ENCODE results near the gene ACSM2A. TPM values are rescaled to one million over a fixed set of nuclear protein-coding genes. Genes with fewer than 3 reads are reported as not detected.

Gene ACSM2A
- total RNA-seq, 1 experiment from 2014 or later, result not detected

- POLR2A ChIA-PET, result no interaction called here
- no peak for ATAC-seq
- TF ChIP-seq ZNF121 (CRISPR knock-in tag; IDR thresholded peaks at IDR 0.05) (peak; percentile 48; the same call in 1 of the 2 replicates), ARID4B (CRISPR knock-in tag; IDR thresholded peaks at IDR 0.05; ENCODE audit: borderline replicate concordance) (no peak), KAT7 (CRISPR knock-in tag; IDR thresholded peaks at IDR 0.05; ENCODE audit: borderline replicate concordance) (no peak)
These were observed 41.1 kb upstream of the ACSM2A start for GRCh38 chr16:20410121-20410723.

GRCh38 chr16:20411055-20411454, 40.3 kb upstream of the ACSM2A start:
- H3K36me3 Mint-ChIP-seq, result no peaks in the 10 kb centered on the region
- peaks cover 5% of the 10 kb centered on the region; the same call in 1 of the 2 replicates for H3K4me1 Mint-ChIP-seq
- H3K27ac Mint-ChIP-seq, result no peak overlapping the region
- ChIA-PET POLR2A (no interaction called here), CTCF (no interaction called here)
- no peak for ATAC-seq
- no peak for TF ChIP-seq PRRX2 (CRISPR knock-in tag; IDR thresholded peaks at IDR 0.05)
- no peak for TF ChIP-seq CTCF (IDR thresholded peaks at IDR 0.05)
- TF ChIP-seq AR (CRISPR knock-in tag; IDR thresholded peaks at IDR 0.05), result no peak
- no peak for TF ChIP-seq ZNF532 (CRISPR knock-in tag; IDR thresholded peaks at IDR 0.05; ENCODE audit: borderline replicate concordance)
- no peak for TF ChIP-seq ZNF671 (CRISPR knock-in tag; IDR thresholded peaks at IDR 0.05)
- TF ChIP-seq GRHL2 (CRISPR knock-in tag; IDR thresholded peaks at IDR 0.05; ENCODE audit: insufficient replicate concordance, severe bottlenecking), result no peak
- no peak for TF ChIP-seq ZMAT4 (CRISPR knock-in tag; IDR thresholded peaks at IDR 0.05)
- TF ChIP-seq TEAD1 (CRISPR knock-in tag; IDR thresholded peaks at IDR 0.05), result no peak
- no peak for TF ChIP-seq USF1 (CRISPR knock-in tag; IDR thresholded peaks at IDR 0.05)
- no peak for TF ChIP-seq IRF1 (CRISPR knock-in tag; IDR thresholded peaks at IDR 0.05)
- TF ChIP-seq ETV6 (CRISPR knock-in tag; IDR thresholded peaks at IDR 0.05), result no peak
- no peak for TF ChIP-seq SOX15 (CRISPR knock-in tag; IDR thresholded peaks at IDR 0.05)
- no peak for TF ChIP-seq NR2C2 (CRISPR knock-in tag; IDR thresholded peaks at IDR 0.05)
- no peak for TF ChIP-seq CDX4 (CRISPR knock-in tag; IDR thresholded peaks at IDR 0.05; ENCODE audit: borderline replicate concordance)
- no peak for DNase-seq (ENCODE audit: low spot score)
- H3K9me3 Mint-ChIP-seq, result peaks cover 11% of the 10 kb centered on the region
- no peaks in the 10 kb centered on the region for H3K27me3 Mint-ChIP-seq (ENCODE audit: low read depth)
- H3K4me3 Mint-ChIP-seq, result no peak overlapping the region

More at GRCh38 chr16:20410121-20410723, 41.1 kb upstream of the ACSM2A start:
- H3K27me3 Mint-ChIP-seq (ENCODE audit: low read depth), result no peaks in the 10 kb centered on the region
- peaks cover 11% of the 10 kb centered on the region for H3K9me3 Mint-ChIP-seq
- no peak overlapping the region for H3K4me3 Mint-ChIP-seq
- no peaks in the 10 kb centered on the region for H3K36me3 Mint-ChIP-seq
- DNase-seq (ENCODE audit: low spot score), result no peak
- no peak overlapping the region for H3K27ac Mint-ChIP-seq
- CTCF ChIA-PET, result interaction anchor here (1.5 to 2.0 kb wide), 2 partner anchors 25 to 502 kb away, joined by 3 to 7 read pairs; no protein-coding TSS in a partner anchor
- peaks cover 5% of the 10 kb centered on the region; the same call in 1 of the 2 replicates for H3K4me1 Mint-ChIP-seq

Measured in WTC11 (cell line).